ENCODE data around the gene NCSTN.
A peak's percentile ranks its signal among the peaks of the same experiment; 100 is the strongest.

DNA sequence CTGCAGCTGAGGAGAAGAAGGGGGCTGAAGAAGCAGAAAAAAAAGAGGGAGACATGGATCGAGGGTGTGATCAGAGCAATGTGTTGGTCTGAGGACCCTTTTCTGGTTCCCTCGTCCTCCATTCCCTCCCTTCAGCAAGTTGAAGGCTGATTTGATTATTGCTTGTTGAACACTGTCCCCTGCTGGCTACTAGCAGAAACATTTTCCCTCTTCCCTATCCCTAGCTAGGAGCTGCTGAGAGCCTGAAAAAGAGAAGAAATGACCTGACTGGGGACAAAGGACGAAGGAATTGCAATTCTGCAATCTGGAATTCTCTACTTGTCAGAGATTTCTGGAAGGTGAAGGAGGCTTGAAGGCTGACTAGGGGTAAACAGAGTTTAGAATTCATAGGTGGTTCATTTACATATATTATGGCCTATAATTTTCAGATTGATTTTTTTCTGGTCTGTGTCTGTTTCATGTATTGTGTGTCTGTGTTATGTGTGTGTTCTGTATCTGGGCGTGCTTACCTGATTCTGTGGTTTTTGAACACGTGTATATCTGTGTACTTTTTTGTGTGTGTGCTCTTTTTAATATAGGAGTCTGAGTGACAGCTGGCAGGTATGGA, 33.4 kb downstream of the NCSTN start:
- TF ChIP-seq EZH2 (IDR thresholded peaks at IDR 0.05; ENCODE audit: borderline replicate concordance) (no peak), CTCF (IDR thresholded peaks at IDR 0.05; ENCODE audit: poor library complexity) (peak; percentile 81)

Measured in hepatocyte (in vitro differentiated cells).